Neural cell (in vitro differentiated cells): ENCODE data around the gene ARHGEF40. TPM values are rescaled to one million over a fixed set of nuclear protein-coding genes. Genes with fewer than 3 reads are reported as not detected.

ENCODE experiments used
- H2AFZ ChIP-seq: fragments of 200-600, 300-800 bp; sonication (generic), shearing (Covaris generic); 2 replicates; pipeline ENCODE4 v1.6.0; 2014; ENCODE audit warnings: low read depth, mild to moderate bottlenecking, antibody characterized with exemption, low read length, moderate library complexity
- H3F3A ChIP-seq: fragments of 200-600 bp; shearing (Covaris generic); 2 replicates; pipeline ENCODE4 v1.6.1; 2016; ENCODE audit warnings: mild to moderate bottlenecking, moderate library complexity, mixed read lengths, antibody characterized with exemption, low read length; ENCODE audit not compliant: insufficient read depth, poor library complexity, severe bottlenecking
- H3K27ac ChIP-seq: fragments of 200-600, 300-800 bp; sonication (generic), shearing (Covaris generic); 2 replicates; pipeline ENCODE4 v1.5.1; 2014; ENCODE audit warnings: mild to moderate bottlenecking, low read length, moderate library complexity
- H3K27me3 ChIP-seq: fragments of 300-800, 200-600 bp; sonication (generic), shearing (Covaris generic); 2 replicates; pipeline ENCODE4 v1.6.0; 2014; ENCODE audit warnings: mild to moderate bottlenecking, low read depth, low read length, moderate library complexity; ENCODE audit not compliant: insufficient read depth
- H3K36me3 ChIP-seq: fragments of 300-800, 200-600 bp; sonication (generic), shearing (Covaris generic); 2 replicates; pipeline ENCODE4 v1.5.1; 2014; ENCODE audit warnings: mild to moderate bottlenecking, antibody characterized with exemption, low read length, moderate library complexity; ENCODE audit not compliant: insufficient read depth
- H3K4me2 ChIP-seq: fragments of 300-800, 200-600 bp; sonication (generic), shearing (Covaris generic); 2 replicates; pipeline ENCODE4 v1.6.0; 2014; ENCODE audit warnings: mild to moderate bottlenecking, low read length
- H3K4me3 ChIP-seq: fragments of 300-800, 200-600 bp; sonication (generic), shearing (Covaris generic); 2 replicates; pipeline ENCODE4 v1.5.1; 2014; ENCODE audit warnings: mild to moderate bottlenecking, low read length, moderate library complexity
- H3K79me2 ChIP-seq: fragments of 200-600 bp; shearing (Covaris generic); replicated peaks from 2 replicates; pipeline ENCODE4 v1.6.0; 2014; ENCODE audit warnings: mild to moderate bottlenecking, low read length, moderate library complexity; ENCODE audit not compliant: insufficient read depth
- H3K9ac ChIP-seq: fragments of 300-800, 200-600 bp; sonication (generic), shearing (Covaris generic); 2 replicates; pipeline ENCODE4 v1.6.1; 2016; ENCODE audit warnings: mild to moderate bottlenecking, low read length, mixed read lengths
- H3K9me2 ChIP-seq: fragments of 200-600 bp; shearing (Covaris generic); 2 replicates; pipeline ENCODE4 v1.6.1; 2016; ENCODE audit warnings: mild to moderate bottlenecking, low read length, mixed read lengths; ENCODE audit not compliant: insufficient read depth
- H3K9me3 ChIP-seq: fragments of 200-600, 300-800 bp; sonication (generic), shearing (Covaris generic); 2 replicates; pipeline ENCODE4 v1.6.1; 2016; ENCODE audit warnings: mild to moderate bottlenecking, mixed run types, low read length, moderate library complexity, mixed read lengths
- H4K20me1 ChIP-seq: fragments of 200-600 bp; shearing (Covaris generic); 2 replicates; pipeline ENCODE4 v1.6.1; 2016; ENCODE audit warnings: mild to moderate bottlenecking, mixed run types; ENCODE audit not compliant: insufficient read depth
- EP300 ChIP-seq: fragments of 450-650 bp; conservative IDR thresholded peaks from 2 replicates; pipeline ENCODE4 v1.6.1; 2014; ENCODE audit warnings: antibody characterized with exemption, mild to moderate bottlenecking, moderate library complexity; ENCODE audit not compliant: poor library complexity, severe bottlenecking
- EZH2 ChIP-seq: fragments of 200-600, 300-800 bp; shearing (Covaris generic), sonication (generic); IDR thresholded peaks from 2 replicates; pipeline ENCODE4 v1.6.1; 2014; ENCODE audit warnings: antibody characterized with exemption, low read length, borderline replicate concordance, mild to moderate bottlenecking; ENCODE audit not compliant: insufficient read depth, poor library complexity, severe bottlenecking
- POLR2AphosphoS5 ChIP-seq: IDR thresholded peaks from 2 replicates; pipeline ENCODE4 v1.6.1; 2012
- RAD21 ChIP-seq: fragments of 450-650 bp; conservative IDR thresholded peaks from 2 replicates; pipeline ENCODE4 v1.6.1; 2014; ENCODE audit warnings: antibody characterized with exemption, mild to moderate bottlenecking, moderate library complexity
- TAF1 ChIP-seq: IDR thresholded peaks from 2 replicates; pipeline ENCODE4 v1.6.1; 2012; ENCODE audit warnings: low read depth
- polyA plus RNA-seq: library from polyadenylated mRNA; depleted of rRNA; stranded (reverse); fragments of >200 nt; gene quantifications from 2 replicates; pipeline ENCODE4 v1.2.3, GENCODE V29; 2014
- TF ChIP-seq, protein P1 (sequence below): fragments of 450-650 bp; IDR thresholded peaks from 2 replicates; pipeline ENCODE4 v1.5.1; 2014; ENCODE audit warnings: antibody characterized with exemption, mild to moderate bottlenecking, moderate library complexity; ENCODE audit not compliant: poor library complexity, severe bottlenecking
- TF ChIP-seq, protein P2 (sequence below): IDR thresholded peaks from 2 replicates; pipeline ENCODE4 v1.6.1; 2012; ENCODE audit warnings: borderline replicate concordance

Gene ARHGEF40
- polyA plus RNA-seq, 1 donor from 2014 or later = 28.9 TPM

DNA sequence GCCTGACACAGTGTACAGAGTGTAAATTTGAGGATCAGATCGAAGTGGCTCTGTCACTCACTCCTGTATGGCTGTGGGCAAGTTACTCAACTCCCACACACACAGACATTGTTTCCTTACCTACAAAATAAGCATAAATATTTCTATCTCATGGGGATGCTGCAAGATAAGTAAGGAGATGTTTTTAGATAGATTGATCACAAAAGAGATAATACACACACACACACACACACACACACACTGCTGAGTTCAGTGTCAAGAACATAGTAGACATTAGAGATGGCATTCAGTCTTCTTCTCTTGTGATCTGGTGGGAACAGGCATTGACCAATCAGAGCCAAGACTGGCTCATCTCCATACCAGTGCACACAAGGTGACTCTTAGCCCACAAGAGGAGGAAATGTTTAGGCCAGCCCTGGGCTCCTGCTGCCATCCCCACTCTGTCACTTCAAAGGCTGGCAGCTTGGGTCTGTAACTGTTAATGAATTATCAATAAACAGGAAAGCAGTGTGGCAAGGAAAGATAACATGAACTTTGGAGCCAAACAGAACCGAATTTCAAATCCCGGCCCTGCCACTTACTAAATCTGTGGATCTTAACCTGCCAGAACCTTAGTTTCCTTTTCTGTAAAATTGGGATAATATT is 15.9 kb upstream of the ARHGEF40 start:
- H3K36me3 ChIP-seq = no peaks in the 10 kb centered on the region
- no peak overlapping the region for H3K27ac ChIP-seq
- no peaks in the 10 kb centered on the region for H3F3A ChIP-seq
- H3K9me3 ChIP-seq = no peaks in the 10 kb centered on the region
- H3K9me2 ChIP-seq = no peaks in the 10 kb centered on the region
- TF ChIP-seq, protein P1, sequence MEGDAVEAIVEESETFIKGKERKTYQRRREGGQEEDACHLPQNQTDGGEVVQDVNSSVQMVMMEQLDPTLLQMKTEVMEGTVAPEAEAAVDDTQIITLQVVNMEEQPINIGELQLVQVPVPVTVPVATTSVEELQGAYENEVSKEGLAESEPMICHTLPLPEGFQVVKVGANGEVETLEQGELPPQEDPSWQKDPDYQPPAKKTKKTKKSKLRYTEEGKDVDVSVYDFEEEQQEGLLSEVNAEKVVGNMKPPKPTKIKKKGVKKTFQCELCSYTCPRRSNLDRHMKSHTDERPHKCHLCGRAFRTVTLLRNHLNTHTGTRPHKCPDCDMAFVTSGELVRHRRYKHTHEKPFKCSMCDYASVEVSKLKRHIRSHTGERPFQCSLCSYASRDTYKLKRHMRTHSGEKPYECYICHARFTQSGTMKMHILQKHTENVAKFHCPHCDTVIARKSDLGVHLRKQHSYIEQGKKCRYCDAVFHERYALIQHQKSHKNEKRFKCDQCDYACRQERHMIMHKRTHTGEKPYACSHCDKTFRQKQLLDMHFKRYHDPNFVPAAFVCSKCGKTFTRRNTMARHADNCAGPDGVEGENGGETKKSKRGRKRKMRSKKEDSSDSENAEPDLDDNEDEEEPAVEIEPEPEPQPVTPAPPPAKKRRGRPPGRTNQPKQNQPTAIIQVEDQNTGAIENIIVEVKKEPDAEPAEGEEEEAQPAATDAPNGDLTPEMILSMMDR = no peak
- TF ChIP-seq EP300 = no peak
- TF ChIP-seq POLR2AphosphoS5 = no peak
- no peak for TF ChIP-seq RAD21
- no peak overlapping the region for H2AFZ ChIP-seq
- no peaks in the 10 kb centered on the region for H3K27me3 ChIP-seq
- H3K4me3 ChIP-seq = no peak overlapping the region
- no peak overlapping the region for H3K4me2 ChIP-seq
- H4K20me1 ChIP-seq = no peaks in the 10 kb centered on the region
- no peaks in the 10 kb centered on the region for H3K79me2 ChIP-seq
- no peak overlapping the region for H3K9ac ChIP-seq

DNA sequence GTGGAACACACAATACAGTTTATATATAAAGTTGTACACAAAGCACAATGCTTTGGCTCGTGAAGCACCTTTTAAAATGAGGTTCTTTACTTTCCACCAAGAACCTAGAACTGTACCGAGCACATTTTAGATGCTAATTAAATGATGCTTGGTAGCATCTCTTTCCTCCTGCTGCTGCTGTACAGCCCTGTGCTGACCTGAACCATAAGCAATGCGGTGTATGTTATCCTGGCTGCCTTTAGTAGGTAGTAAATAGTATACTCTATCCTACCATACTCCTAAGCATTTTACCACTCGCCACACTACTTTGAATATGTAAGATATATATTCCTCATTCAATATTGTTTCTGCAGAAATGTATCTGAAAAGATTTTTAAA is 15.3 kb upstream of the ARHGEF40 start:
- Histone ChIP-seq H3K4me2 (no peak overlapping the region), H3K4me3 (no peak overlapping the region), H2AFZ (no peak overlapping the region)

More for the DNA sequence above, 15.3 kb upstream of the ARHGEF40 start:
- H3K79me2 ChIP-seq = no peaks in the 10 kb centered on the region
- TF ChIP-seq, protein P1 = no peak
- no peak for TF ChIP-seq POLR2AphosphoS5
- TF ChIP-seq, protein P2, sequence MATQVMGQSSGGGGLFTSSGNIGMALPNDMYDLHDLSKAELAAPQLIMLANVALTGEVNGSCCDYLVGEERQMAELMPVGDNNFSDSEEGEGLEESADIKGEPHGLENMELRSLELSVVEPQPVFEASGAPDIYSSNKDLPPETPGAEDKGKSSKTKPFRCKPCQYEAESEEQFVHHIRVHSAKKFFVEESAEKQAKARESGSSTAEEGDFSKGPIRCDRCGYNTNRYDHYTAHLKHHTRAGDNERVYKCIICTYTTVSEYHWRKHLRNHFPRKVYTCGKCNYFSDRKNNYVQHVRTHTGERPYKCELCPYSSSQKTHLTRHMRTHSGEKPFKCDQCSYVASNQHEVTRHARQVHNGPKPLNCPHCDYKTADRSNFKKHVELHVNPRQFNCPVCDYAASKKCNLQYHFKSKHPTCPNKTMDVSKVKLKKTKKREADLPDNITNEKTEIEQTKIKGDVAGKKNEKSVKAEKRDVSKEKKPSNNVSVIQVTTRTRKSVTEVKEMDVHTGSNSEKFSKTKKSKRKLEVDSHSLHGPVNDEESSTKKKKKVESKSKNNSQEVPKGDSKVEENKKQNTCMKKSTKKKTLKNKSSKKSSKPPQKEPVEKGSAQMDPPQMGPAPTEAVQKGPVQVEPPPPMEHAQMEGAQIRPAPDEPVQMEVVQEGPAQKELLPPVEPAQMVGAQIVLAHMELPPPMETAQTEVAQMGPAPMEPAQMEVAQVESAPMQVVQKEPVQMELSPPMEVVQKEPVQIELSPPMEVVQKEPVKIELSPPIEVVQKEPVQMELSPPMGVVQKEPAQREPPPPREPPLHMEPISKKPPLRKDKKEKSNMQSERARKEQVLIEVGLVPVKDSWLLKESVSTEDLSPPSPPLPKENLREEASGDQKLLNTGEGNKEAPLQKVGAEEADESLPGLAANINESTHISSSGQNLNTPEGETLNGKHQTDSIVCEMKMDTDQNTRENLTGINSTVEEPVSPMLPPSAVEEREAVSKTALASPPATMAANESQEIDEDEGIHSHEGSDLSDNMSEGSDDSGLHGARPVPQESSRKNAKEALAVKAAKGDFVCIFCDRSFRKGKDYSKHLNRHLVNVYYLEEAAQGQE = no peak
- no peak for TF ChIP-seq RAD21
- no peak for TF ChIP-seq EP300
- no peak for TF ChIP-seq TAF1
- TF ChIP-seq EZH2 = no peak
- no peak overlapping the region for H3K27ac ChIP-seq
- no peaks in the 10 kb centered on the region for H3K36me3 ChIP-seq
- H3K27me3 ChIP-seq = no peaks in the 10 kb centered on the region
- no peaks in the 10 kb centered on the region for H3K9me2 ChIP-seq
- H3K9ac ChIP-seq = no peak overlapping the region
- no peaks in the 10 kb centered on the region for H3F3A ChIP-seq
- H3K9me3 ChIP-seq = no peaks in the 10 kb centered on the region
- H4K20me1 ChIP-seq = no peaks in the 10 kb centered on the region
